Natural killer cell treated with Interleukin-12 subunit alpha and Interleukin-12 subunit beta and Interleukin-15 and Interleukin-18, amount 100 ng/mL, for 72 hours (primary cell): ENCODE data around the gene ACVR1. TPM values are rescaled to one million over a fixed set of nuclear protein-coding genes. Genes with fewer than 3 reads are reported as not detected.

Experiments used
- ATAC-seq, 2 donors: fragments of 150-1000 bp; cut with Tn5 transposase in 1 of 2; sonication (Bioruptor Pico), chemical (Tn5 transposase) in 1 of 2; 2 replicates each; pipeline ENCODE4 v1.10.0; 2021
- DNase-seq: peaks from one replicate; pipeline ENCODE4 v3.0.0; 2022; ENCODE audit warnings: low spot score
- H3K27ac Mint-ChIP-seq, 2 donors: 1 replicate in 1 of 2; 2 replicates in 1 of 2; pipeline ENCODE4 v1.8.0; 2022; ENCODE audit warnings: mixed read lengths in 2 of 2, mild to moderate bottlenecking in 1 of 2, moderate library complexity in 1 of 2
- H3K27me3 Mint-ChIP-seq, 2 donors: 1 replicate in 1 of 2; 2 replicates in 1 of 2; pipeline ENCODE4 v1.8.0; 2022; ENCODE audit warnings: mixed read lengths in 2 of 2
- H3K36me3 Mint-ChIP-seq: one replicate; pipeline ENCODE4 v1.8.0; 2022; ENCODE audit warnings: mixed read lengths
- H3K4me1 Mint-ChIP-seq, 2 donors: 1 replicate in 1 of 2; 2 replicates in 1 of 2; pipeline ENCODE4 v1.8.0; 2022; ENCODE audit warnings: low read depth in 2 of 2, mixed read lengths in 2 of 2, mild to moderate bottlenecking in 1 of 2
- H3K4me3 Mint-ChIP-seq: one replicate; pipeline ENCODE4 v1.8.0; 2022; ENCODE audit warnings: mixed read lengths
- H3K9me3 Mint-ChIP-seq: 2 replicates; pipeline ENCODE4 v1.8.0; 2022; ENCODE audit warnings: mixed read lengths
- total RNA-seq, 2 donors: library from RNA; stranded (reverse); gene quantifications; one replicate each; pipeline ENCODE4 v1.2.3, GENCODE V29; 2022

Gene ACVR1
- total RNA-seq, 2 donors from 2014 or later, result 5.7 to 14.3 TPM

DNA sequence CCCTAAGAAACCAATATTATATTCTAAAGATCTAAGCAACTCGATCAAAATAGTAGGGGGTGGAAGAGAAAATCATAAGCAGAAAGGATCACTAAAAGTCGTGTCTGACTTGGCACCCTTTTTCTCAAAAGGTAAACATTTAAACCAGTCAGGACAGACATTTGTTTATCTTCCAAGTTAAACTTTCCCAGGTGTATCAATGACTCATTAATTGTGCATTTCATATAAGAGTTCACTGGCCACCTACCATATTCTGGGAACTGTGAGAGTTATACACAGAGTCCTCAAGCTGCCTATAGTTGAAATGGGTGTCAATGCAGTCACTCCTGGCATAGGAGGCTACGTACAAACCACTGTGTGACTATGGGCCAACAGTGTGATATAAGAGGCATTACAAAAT is 4.8 kb upstream of the ACVR1 start:
- H3K4me1 Mint-ChIP-seq, result peaks cover 6 to 8% of the 10 kb centered on the region in 2 donors

DNA sequence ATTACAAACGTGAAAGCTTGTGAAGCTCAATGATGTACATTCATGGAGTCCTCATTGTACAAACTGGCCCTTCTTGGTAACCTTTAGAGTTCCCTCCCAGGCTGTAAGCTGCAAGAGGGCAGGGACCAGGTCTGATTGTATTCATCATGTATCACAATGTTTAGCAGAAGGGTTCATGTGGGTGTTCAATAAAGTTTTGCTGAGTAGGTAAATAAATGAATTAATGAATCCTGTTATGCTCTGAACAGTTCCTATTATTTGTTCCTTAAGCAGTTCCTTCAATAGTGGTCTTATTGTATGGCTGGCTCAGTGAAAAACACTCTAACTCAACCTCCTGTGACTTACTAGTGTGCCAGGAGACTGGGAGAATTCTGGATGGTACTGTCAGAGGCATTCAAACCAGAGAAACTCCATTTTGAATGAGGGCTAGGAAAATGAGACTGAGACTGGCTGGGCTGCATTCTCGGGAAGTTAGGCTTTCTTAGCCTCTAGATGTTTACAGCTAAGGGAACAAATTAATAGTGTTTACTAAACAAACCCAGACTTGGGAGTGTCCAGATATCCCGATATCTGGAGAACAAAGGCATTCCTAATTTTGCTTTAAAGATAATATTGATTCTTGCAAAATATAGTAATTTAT is 1.8 kb upstream of the ACVR1 start:
- Mint-ChIP-seq H3K4me1 (peaks cover 15 to 25% of the 10 kb centered on the region in 2 donors), H3K4me3 (peak overlapping the region; percentile 70), H3K36me3 (no peaks in the 10 kb centered on the region), H3K27ac (no peak overlapping the region), H3K9me3 (no peaks in the 10 kb centered on the region), H3K27me3 (no peaks in the 10 kb centered on the region)
- DNase-seq, result no peak
- ATAC-seq, result no peak

More for the DNA sequence above, 4.8 kb upstream of the ACVR1 start:
- Mint-ChIP-seq H3K36me3 (no peaks in the 10 kb centered on the region), H3K27ac (no peak overlapping the region), H3K9me3 (no peaks in the 10 kb centered on the region), H3K27me3 (peaks cover 0 to 3% of the 10 kb centered on the region in 2 donors), H3K4me3 (no peak overlapping the region)
- DNase-seq (no peak), ATAC-seq (no peak)

DNA sequence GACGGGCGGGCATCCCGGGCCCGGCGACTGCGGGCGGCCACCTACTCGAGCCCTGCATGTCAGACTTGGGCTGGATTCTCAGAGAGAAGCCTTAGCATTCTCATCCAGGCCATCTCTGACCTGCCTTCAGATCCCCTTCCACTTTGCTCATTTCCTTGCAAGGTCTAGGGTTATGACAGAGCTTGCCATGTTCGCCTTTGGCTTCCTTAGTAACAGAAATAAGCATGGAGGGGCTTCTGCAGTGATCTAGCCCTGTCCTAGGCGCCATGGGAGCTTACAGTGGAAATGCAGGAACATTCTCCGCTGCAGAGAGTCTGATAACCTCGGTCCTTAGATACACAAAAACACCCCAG is 632 bp upstream of the ACVR1 start:
- H3K36me3 Mint-ChIP-seq, result no peaks in the 10 kb centered on the region
- peak overlapping the region in 1 of 2 donors; percentile 6 for H3K27ac Mint-ChIP-seq
- no peaks in the 10 kb centered on the region for H3K9me3 Mint-ChIP-seq
- H3K27me3 Mint-ChIP-seq, result no peaks in the 10 kb centered on the region
- peaks cover 15 to 25% of the 10 kb centered on the region in 2 donors for H3K4me1 Mint-ChIP-seq
- ATAC-seq (no peak), DNase-seq (no peak)
- peak overlapping the region; percentile 70 for H3K4me3 Mint-ChIP-seq

DNA sequence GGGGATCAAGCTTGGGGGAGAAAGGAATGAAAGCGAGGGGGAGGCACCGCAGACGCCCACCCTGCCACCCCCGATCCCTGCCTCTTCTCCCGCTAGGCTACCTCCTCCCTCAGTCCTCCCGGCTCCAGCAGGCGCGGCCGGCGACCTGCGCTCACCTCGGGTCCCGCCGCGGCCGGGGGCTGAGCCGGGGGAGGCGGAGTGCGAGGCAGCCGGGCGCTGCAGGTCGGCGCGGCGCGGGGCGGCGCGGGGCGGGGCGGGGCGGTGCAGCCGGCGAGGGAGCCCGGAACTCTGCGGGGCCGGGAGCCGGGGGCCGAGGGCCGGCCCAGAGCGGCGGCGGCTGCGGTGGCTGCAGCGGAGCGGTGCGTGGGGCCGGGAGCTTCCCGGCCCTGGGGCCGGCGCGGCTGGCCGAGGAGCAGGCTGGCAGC is 477 bp downstream of the ACVR1 start:
- DNase-seq, result peak; percentile 77
- H3K4me1 Mint-ChIP-seq, result peaks cover 15 to 25% of the 10 kb centered on the region in 2 donors
- ATAC-seq, result peak; percentile 82
- H3K36me3 Mint-ChIP-seq, result no peaks in the 10 kb centered on the region
- H3K9me3 Mint-ChIP-seq, result no peaks in the 10 kb centered on the region
- H3K4me3 Mint-ChIP-seq, result peak overlapping the region; percentile 93
- no peaks in the 10 kb centered on the region for H3K27me3 Mint-ChIP-seq
- peak overlapping the region in 1 of 2 donors; percentile 79 for H3K27ac Mint-ChIP-seq

DNA sequence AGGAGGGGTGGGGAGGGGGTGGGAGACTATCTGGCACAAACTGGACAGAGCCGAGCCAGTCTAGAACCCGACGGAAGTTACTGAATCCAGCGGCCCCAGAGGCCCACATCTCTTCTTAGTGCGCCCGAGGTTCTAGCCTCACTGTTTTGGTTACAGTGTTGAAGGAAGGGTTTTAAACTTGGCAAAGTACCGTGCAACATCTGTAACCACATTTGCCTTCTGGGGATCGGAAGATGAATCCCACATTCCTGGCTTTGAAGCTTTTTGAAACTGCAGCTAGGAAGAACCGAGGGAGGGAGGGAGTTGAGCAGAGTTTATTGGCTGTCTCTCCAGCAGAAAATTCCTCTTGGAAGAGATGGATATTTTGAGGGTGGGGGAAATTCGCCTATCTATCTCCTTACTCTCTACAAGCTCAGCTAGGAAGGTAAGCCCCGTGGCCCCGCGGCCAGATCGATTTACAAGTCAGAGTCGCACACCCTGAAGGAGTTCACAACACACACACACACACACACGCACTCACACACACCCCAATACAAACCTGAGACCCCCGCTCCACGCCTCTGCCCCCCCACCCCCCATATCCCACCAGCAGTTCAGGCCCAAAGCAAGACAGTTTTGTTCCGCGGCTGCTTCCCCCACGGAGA is 1.0 kb downstream of the ACVR1 start:
- no peak for DNase-seq
- H3K4me3 Mint-ChIP-seq, result peak overlapping the region; percentile 93
- H3K36me3 Mint-ChIP-seq, result no peaks in the 10 kb centered on the region
- H3K27me3 Mint-ChIP-seq, result no peaks in the 10 kb centered on the region
- peak overlapping the region; percentile 71 to 79 for H3K27ac Mint-ChIP-seq
- peaks cover 15 to 26% of the 10 kb centered on the region in 2 donors for H3K4me1 Mint-ChIP-seq
- no peak for ATAC-seq
- no peaks in the 10 kb centered on the region for H3K9me3 Mint-ChIP-seq

DNA sequence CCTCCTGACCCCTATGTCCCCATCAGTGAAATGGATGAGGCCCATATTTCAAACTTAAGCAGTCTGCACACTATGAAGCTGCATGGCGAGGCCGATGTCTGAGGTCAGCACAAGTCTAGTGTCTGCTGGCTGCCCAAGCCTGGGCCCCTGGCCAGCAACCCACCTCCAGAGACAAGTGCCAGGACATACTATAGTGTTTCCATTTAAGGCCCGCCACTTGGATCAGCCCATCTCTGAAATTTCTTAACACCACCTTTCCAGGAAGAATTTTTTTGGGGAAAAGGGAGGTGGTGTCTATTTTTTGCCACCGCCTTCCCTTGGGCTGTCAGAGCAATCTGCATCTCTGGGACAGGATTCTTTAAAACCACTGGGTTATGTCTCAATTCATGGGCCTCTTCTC is 1.8 kb downstream of the ACVR1 start:
- no peaks in the 10 kb centered on the region for H3K36me3 Mint-ChIP-seq
- H3K4me1 Mint-ChIP-seq, result peaks cover 15 to 32% of the 10 kb centered on the region in 2 donors
- no peaks in the 10 kb centered on the region for H3K27me3 Mint-ChIP-seq
- peak overlapping the region; percentile 93 for H3K4me3 Mint-ChIP-seq
- DNase-seq (no peak), ATAC-seq (no peak)
- peak overlapping the region; percentile 71 to 79 for H3K27ac Mint-ChIP-seq
- no peaks in the 10 kb centered on the region for H3K9me3 Mint-ChIP-seq

DNA sequence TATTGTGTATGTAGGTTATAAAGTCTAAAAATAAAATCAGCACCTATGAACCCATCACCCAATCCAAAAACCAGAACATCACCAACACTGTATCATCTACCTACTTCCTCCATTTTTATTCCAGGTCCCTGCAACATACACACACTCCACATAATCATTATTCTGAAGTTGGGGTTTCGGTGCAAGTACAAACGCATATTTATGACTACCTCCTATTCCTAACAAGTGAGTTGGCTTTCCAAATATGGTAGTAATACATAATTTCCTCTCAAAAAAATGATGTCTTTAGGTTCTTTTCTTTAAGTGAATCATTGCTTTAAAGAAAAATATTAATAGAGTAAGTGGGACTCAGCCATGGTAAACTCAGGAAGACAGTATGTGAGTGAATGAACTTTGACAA is 3.3 kb downstream of the ACVR1 start:
- Mint-ChIP-seq H3K4me3 (no peak overlapping the region), H3K27me3 (no peaks in the 10 kb centered on the region), H3K36me3 (no peaks in the 10 kb centered on the region), H3K4me1 (peaks cover 17 to 41% of the 10 kb centered on the region in 2 donors), H3K9me3 (no peaks in the 10 kb centered on the region), H3K27ac (no peak overlapping the region)
- ATAC-seq, result no peak
- no peak for DNase-seq

DNA sequence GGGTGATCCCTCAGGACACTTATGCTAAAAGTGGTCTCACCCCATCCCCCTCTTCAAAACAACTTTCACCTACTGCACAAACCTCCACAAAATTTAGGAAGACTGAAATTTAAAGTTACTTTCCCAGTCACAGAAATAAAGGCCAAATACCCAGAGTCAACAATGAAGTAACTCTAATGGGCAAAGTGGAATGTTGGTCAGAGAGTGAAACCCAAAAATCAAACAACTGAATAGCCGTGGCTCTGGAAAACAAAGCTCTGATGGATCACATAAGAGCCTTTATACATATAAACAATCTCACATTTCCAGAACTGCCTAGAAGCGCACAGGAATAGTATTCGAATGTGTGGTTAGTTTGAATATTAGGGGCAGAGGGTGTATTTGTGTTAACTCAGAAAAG is 4.7 kb downstream of the ACVR1 start:
- ATAC-seq (no peak), DNase-seq (no peak)
- Mint-ChIP-seq H3K9me3 (no peaks in the 10 kb centered on the region), H3K27ac (no peak overlapping the region), H3K36me3 (no peaks in the 10 kb centered on the region), H3K4me3 (no peak overlapping the region), H3K27me3 (peaks cover 0 to 2% of the 10 kb centered on the region in 2 donors), H3K4me1 (peaks cover 11 to 33% of the 10 kb centered on the region in 2 donors)

DNA sequence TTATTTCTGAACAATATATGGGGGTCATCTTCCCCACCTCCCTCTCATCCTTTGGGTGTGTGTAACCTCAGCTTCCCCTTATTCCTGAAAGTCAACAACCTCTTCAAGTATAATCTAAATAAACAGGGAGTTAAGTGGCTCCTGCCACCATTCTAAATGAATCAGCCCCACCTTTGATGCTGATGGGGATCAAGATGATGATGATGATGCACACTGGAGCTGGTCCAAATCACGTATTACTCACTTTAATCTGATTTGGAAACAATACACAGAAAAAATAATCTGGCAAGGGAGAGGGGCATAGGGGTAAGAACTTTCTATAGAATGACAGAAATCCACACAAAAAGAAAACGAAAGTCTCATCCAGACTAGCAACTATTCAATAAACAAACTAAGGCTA is 7.1 kb downstream of the ACVR1 start:
- peaks cover 2 to 33% of the 10 kb centered on the region in 2 donors for H3K4me1 Mint-ChIP-seq

DNA sequence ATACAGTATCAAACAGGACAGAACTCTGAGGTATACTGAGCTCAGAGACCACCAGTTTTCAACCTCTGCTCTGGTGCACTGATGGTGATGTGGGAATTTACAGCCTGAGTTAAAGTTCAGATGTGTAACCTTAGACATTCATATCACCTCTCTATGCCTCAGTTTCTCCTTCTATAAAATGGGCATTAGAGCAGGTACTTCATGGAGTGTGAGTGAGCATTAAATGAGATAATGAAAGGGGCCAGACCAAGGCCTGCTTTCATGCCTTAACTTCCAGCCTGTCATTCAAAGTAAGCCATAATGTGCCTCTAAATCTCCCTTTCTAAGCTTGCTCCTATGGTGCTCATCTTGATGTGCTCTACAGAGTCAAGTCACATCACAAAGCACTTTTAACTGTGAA is 8.4 kb downstream of the ACVR1 start:
- H3K4me3 Mint-ChIP-seq, result no peak overlapping the region
- no peaks in the 10 kb centered on the region for H3K36me3 Mint-ChIP-seq
- H3K27me3 Mint-ChIP-seq, result peaks cover 0 to 2% of the 10 kb centered on the region in 2 donors
- peaks cover 2 to 29% of the 10 kb centered on the region in 2 donors for H3K4me1 Mint-ChIP-seq
- H3K27ac Mint-ChIP-seq, result no peak overlapping the region
- ATAC-seq (no peak), DNase-seq (no peak)
- no peaks in the 10 kb centered on the region for H3K9me3 Mint-ChIP-seq

More for the DNA sequence above, 7.1 kb downstream of the ACVR1 start:
- Mint-ChIP-seq H3K27me3 (peaks cover 0 to 2% of the 10 kb centered on the region in 2 donors), H3K27ac (no peak overlapping the region), H3K36me3 (no peaks in the 10 kb centered on the region), H3K4me3 (no peak overlapping the region), H3K9me3 (no peaks in the 10 kb centered on the region)
- DNase-seq (no peak), ATAC-seq (no peak)

DNA sequence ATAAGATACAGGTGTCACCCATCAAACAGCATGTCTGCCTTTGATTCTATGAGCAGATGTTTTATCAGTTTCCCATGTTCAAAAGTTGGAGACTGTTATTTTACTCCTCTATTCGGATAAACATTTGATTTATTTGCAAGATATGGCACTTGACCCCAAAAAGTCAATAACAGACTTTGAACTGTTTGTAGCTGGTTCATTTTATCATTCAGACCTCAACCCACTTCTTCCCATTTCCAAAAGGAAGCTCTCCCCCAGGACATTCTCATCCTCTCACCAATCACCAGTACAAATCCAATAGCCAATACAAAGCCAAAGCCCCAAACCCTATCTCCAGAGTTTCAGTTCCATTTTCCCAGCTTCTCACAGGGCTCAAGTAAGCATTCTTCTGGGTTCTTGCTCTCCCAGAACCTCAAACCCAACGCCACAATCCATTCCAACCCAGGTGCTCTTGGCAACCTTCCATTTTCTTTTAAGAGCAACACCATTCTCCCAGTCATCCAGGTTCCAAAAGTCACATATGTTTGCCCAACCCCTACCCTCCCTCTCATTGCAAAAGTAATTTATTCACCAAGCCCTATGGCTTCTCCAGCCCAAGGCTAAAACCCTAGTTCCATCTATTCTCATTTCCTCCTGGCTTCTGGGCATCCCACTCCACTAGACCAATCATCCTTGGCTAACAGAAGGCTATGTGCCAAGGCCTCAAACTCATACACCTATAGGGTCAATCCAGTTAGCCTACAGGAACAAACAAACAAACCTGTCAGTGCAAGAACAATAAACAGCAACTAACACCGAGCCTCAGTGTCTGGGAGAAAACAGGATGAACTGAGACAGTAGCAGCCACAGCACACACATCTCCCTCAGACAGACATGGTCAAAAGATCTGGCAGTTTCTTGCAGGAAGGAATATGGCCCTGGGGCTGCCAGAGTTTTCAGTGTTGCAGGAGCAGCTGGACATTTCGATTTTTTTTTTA is 9.2 kb downstream of the ACVR1 start:
- no peak overlapping the region for H3K4me3 Mint-ChIP-seq
- H3K9me3 Mint-ChIP-seq, result no peaks in the 10 kb centered on the region
- DNase-seq (no peak), ATAC-seq (no peak)
- no peaks in the 10 kb centered on the region for H3K36me3 Mint-ChIP-seq
- peaks cover 2 to 29% of the 10 kb centered on the region in 2 donors for H3K4me1 Mint-ChIP-seq
- peaks cover 0 to 2% of the 10 kb centered on the region in 2 donors for H3K27me3 Mint-ChIP-seq
- no peak overlapping the region for H3K27ac Mint-ChIP-seq

DNA sequence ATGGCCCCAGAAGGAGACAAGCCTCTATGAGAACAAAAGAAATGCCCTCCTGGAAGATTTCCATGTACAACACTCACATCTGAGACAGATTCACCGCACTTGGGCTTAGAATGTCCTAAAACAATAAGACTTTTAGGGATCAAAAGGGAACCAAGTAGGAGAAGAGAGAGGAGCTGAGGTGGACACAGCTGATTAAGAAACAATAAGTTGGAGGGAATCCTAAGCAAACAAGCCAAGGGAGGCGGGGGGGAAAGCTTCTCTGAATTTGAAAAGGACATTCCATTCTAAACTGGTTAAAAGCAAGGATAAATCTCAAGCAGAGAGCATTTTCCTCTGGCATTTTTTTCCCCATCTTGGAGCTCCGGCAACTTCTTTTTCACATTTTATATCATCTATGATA is 9.9 kb downstream of the ACVR1 start:
- Mint-ChIP-seq H3K36me3 (no peaks in the 10 kb centered on the region), H3K9me3 (no peaks in the 10 kb centered on the region), H3K27me3 (peaks cover 0 to 2% of the 10 kb centered on the region in 2 donors), H3K27ac (no peak overlapping the region), H3K4me3 (no peak overlapping the region), H3K4me1 (peaks cover 2 to 29% of the 10 kb centered on the region in 2 donors)
- no peak for DNase-seq
- ATAC-seq, result no peak

DNA sequence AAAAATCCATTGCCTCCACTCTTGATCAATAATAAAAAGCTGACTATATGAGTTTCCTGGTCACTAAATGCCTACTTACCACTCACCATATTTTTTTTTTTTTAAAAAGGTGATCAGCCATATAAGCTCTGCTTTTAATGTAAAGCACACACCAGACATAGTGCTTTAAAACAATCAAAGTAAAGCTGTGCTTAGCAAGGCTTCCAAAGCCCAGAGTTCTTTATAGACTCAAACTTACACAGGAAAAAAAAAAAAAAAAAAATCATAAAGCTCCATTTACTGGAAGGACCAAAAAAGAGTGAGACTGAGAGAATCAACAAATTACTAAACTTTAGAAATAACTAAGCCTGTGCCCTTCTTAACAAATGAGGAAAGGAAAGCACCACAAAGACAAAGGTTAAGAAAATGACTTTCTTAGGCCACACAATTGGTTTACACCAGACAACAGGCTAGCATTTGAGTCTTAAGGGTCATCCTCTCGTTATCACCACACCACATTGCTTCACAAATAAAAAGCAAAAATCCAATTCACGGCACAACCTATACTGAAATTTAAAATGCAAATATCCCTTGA is 11.2 kb downstream of the ACVR1 start:
- DNase-seq (no peak), ATAC-seq (peak in 1 of 2 donors; percentile 74)
- no peaks in the 10 kb centered on the region for H3K36me3 Mint-ChIP-seq
- peaks cover 0 to 2% of the 10 kb centered on the region in 2 donors for H3K27me3 Mint-ChIP-seq
- peaks cover 2 to 26% of the 10 kb centered on the region in 2 donors for H3K4me1 Mint-ChIP-seq
- peak overlapping the region in 1 of 2 donors; percentile 55 for H3K27ac Mint-ChIP-seq
- H3K4me3 Mint-ChIP-seq, result peak overlapping the region; percentile 33
- no peaks in the 10 kb centered on the region for H3K9me3 Mint-ChIP-seq
